HCT116 (cell line): Measurements from ENCODE around the gene NASP.

ENCODE experiments used
- CEBPB ChIP-seq: IDR thresholded peaks from 2 replicates; pipeline ENCODE4 v1.6.1; 2012; ENCODE audit warnings: low read depth
- CTCF ChIP-seq, 3 experiments: fragments of 200-600 bp in 1 of 3; sonication (generic) in 1 of 3; IDR thresholded peaks in 2 of 3; conservative IDR thresholded peaks in 1 of 3; 2 replicates each; pipeline ENCODE4 v1.5.1; 2012 to 2017; ENCODE audit warnings: low read depth in 2 of 3, low read length in 2 of 3, antibody characterized with exemption in 1 of 3, borderline replicate concordance in 1 of 3, control low read depth in 1 of 3, mild to moderate bottlenecking in 1 of 3, mixed read lengths in 1 of 3, mixed run types in 1 of 3, moderate library complexity in 1 of 3; ENCODE audit not compliant: insufficient read depth in 1 of 3
- EZH2 ChIP-seq: fragments of 200-600 bp; sonication (generic); IDR thresholded peaks from 2 replicates; pipeline ENCODE4 v1.6.1; 2017; ENCODE audit warnings: antibody characterized with exemption, mixed run types
- FOSL1 ChIP-seq: IDR thresholded peaks from 2 replicates; pipeline ENCODE4 v1.6.1; 2012; ENCODE audit warnings: low read depth
- JUND ChIP-seq: IDR thresholded peaks from 2 replicates; pipeline ENCODE4 v1.6.1; 2012
- MAX ChIP-seq: IDR thresholded peaks from 2 replicates; pipeline ENCODE4 v1.6.1; 2012
- POLR2A ChIP-seq: IDR thresholded peaks from 2 replicates; pipeline ENCODE4 v1.7.0; 2011; ENCODE audit warnings: borderline replicate concordance; ENCODE audit not compliant: insufficient read depth, insufficient read length; ENCODE audit errors: extremely low read depth
- POLR2AphosphoS5 ChIP-seq: IDR thresholded peaks from 2 replicates; pipeline ENCODE4 v1.6.1; 2011; ENCODE audit warnings: mild to moderate bottlenecking, low read depth, low read length, moderate library complexity
- RAD21 ChIP-seq: IDR thresholded peaks from 2 replicates; pipeline ENCODE4 v1.6.1; 2012; ENCODE audit warnings: low read depth, mild to moderate bottlenecking
- REST ChIP-seq: IDR thresholded peaks from 2 replicates; pipeline ENCODE4 v1.6.1; 2012; ENCODE audit warnings: low read depth
- SP1 ChIP-seq: IDR thresholded peaks from 2 replicates; pipeline ENCODE4 v1.6.1; 2012; ENCODE audit warnings: low read depth
- SRF ChIP-seq: IDR thresholded peaks from 2 replicates; pipeline ENCODE4 v1.6.1; 2012; ENCODE audit warnings: low read depth

GRCh38 chr1:45666836-45667235 is 83.0 kb downstream of the NASP start:
- TF ChIP-seq CTCF (IDR thresholded peaks at IDR 0.05 in 2 of 3, conservative IDR thresholded peaks at IDR 0.05 in 1 of 3; ENCODE audit: borderline replicate concordance in 1 of 3, insufficient read depth in 1 of 3, low read depth in 2 of 3, low read length in 2 of 3) = no peak
- TF ChIP-seq POLR2A = no peak
- TF ChIP-seq JUND = no peak
- no peak for TF ChIP-seq MAX
- no peak for TF ChIP-seq REST
- no peak for TF ChIP-seq EZH2
- TF ChIP-seq POLR2AphosphoS5 = no peak
- TF ChIP-seq SRF = no peak
- TF ChIP-seq RAD21 = no peak
- no peak for TF ChIP-seq FOSL1
- TF ChIP-seq CEBPB = no peak
- TF ChIP-seq SP1 = no peak
